Skin of body (tissue), 2 donors: ENCODE measurements around the gene FOXK1. TPM values are rescaled to one million over a fixed set of nuclear protein-coding genes. Genes with fewer than 3 reads are reported as not detected.

Experiments used
- DNase-seq: peaks from one replicate; lab custom pipeline; 2025; lab: John Stamatoyannopoulos, UW
- total RNA-seq: library from RNA; depleted of rRNA; stranded (reverse); fragments of >200 nt; gene quantifications from one replicate; pipeline ENCODE4 v1.2.3, GENCODE V29; 2014

Gene FOXK1
- total RNA-seq, 1 donor from 2014 or later = 17.2 TPM

- DNase-seq = peak; percentile 99
Measured at GRCh38 chr7:4744391-4745264, 62.5 kb downstream of the FOXK1 start.

GRCh38 chr7:4745265-4745919 lies 63.3 kb downstream of the FOXK1 start:
- no peak for DNase-seq

GRCh38 chr7:4745971-4746919 lies 64.2 kb downstream of the FOXK1 start:
- peak; percentile 52 for DNase-seq

- no peak for DNase-seq
Measured at GRCh38 chr7:4747013-4747412, 64.9 kb downstream of the FOXK1 start.

GRCh38 chr7:4747746-4748145 lies 65.7 kb downstream of the FOXK1 start:
- no peak for DNase-seq

GRCh38 chr7:4748231-4748681 lies 66.2 kb downstream of the FOXK1 start:
- peak; percentile 15 for DNase-seq

GRCh38 chr7:4749363-4749762 lies 67.3 kb downstream of the FOXK1 start:
- no peak for DNase-seq

GRCh38 chr7:4749798-4750197 lies 67.7 kb downstream of the FOXK1 start:
- no peak for DNase-seq

- DNase-seq = no peak
Measured at GRCh38 chr7:4751398-4751947, 69.4 kb downstream of the FOXK1 start.

GRCh38 chr7:4753598-4754432 lies 71.7 kb downstream of the FOXK1 start:
- no peak for DNase-seq

- DNase-seq = no peak
Measured at GRCh38 chr7:4754433-4755010, 72.4 kb downstream of the FOXK1 start.

- DNase-seq = no peak
Measured at GRCh38 chr7:4755045-4755444, 73.0 kb downstream of the FOXK1 start.

- DNase-seq = no peak
Measured at GRCh38 chr7:4758111-4758510, 76.0 kb downstream of the FOXK1 start.

GRCh38 chr7:4758791-4759190 lies 76.7 kb downstream of the FOXK1 start:
- no peak for DNase-seq

GRCh38 chr7:4759211-4759610 lies 77.1 kb downstream of the FOXK1 start:
- DNase-seq = no peak

GRCh38 chr7:4760952-4761351 lies 78.9 kb downstream of the FOXK1 start:
- DNase-seq = no peak

GRCh38 chr7:4762121-4763055 lies 80.3 kb downstream of the FOXK1 start:
- no peak for DNase-seq

- no peak for DNase-seq
Measured at GRCh38 chr7:4763091-4763793, 81.1 kb downstream of the FOXK1 start.
